ENCODE results near the gene SDSL.
A peak's percentile ranks its signal among the peaks of the same experiment; 100 is the strongest.

SDSL gene

DNA sequence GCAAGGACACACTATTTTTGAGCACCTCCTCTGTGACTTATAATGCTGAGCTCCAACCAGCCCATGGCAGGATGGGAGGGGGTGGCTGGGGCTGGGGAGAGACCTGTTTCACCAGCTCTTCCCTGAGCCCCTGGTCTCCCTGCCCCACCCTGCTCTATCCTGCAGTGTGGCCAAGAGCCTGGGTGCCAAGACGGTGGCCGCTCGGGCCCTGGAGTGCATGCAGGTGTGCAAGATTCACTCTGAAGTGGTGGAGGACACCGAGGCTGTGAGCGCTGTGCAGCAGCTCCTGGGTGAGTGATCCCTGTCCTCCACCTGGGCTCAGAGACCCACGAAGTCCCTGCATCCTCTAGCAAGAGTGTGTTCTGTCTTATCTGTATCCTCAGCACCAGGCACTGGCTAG is 14.4 kb downstream of the SDSL start:
- no peak for DNase-seq (ENCODE audit: low read depth)
- TF ChIP-seq, protein P1, sequence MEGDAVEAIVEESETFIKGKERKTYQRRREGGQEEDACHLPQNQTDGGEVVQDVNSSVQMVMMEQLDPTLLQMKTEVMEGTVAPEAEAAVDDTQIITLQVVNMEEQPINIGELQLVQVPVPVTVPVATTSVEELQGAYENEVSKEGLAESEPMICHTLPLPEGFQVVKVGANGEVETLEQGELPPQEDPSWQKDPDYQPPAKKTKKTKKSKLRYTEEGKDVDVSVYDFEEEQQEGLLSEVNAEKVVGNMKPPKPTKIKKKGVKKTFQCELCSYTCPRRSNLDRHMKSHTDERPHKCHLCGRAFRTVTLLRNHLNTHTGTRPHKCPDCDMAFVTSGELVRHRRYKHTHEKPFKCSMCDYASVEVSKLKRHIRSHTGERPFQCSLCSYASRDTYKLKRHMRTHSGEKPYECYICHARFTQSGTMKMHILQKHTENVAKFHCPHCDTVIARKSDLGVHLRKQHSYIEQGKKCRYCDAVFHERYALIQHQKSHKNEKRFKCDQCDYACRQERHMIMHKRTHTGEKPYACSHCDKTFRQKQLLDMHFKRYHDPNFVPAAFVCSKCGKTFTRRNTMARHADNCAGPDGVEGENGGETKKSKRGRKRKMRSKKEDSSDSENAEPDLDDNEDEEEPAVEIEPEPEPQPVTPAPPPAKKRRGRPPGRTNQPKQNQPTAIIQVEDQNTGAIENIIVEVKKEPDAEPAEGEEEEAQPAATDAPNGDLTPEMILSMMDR (conservative IDR thresholded peaks at IDR 0.05; ENCODE audit: low read depth, low read length): no peak
- no peak overlapping the region for H3K4me3 ChIP-seq (ENCODE audit: low read length)

DNA sequence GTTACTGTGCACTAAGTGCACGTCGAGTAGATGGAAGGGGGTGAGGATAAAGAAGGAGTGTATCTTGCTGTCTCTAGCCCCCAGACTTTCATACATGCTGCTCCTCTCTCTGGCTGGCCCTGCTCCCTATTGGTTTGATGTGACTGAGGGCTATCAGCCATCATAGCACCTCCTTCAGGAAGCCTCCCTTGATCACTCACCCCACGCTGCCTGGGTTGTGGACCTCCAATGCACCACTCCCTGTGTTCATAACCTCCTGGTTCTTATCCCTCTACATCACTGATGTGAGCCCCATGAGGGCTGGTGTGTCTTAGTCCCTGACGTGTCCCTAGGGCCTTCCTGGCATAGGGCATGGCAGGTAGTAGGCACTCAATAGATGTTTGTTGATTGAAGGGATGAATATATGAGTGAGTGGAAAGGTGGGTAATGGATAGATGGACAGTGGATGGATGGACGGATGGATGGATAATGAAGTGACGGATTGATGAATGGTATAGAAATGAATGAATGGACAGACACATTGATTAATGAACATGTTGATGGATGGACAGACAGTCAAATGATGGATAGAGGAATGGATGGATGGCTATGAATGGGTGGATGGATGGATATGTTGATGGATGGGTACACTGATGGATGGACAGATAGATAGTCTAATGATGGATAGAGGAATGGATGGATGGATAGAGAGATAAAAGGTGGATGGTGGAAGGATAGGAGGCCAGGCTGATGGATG is 15.0 kb downstream of the SDSL start:
- no peak overlapping the region for H3K4me3 ChIP-seq (ENCODE audit: low read length)
- no peak for DNase-seq (ENCODE audit: low read depth)
- TF ChIP-seq, protein P1 (conservative IDR thresholded peaks at IDR 0.05; ENCODE audit: low read depth, low read length): no peak

DNA sequence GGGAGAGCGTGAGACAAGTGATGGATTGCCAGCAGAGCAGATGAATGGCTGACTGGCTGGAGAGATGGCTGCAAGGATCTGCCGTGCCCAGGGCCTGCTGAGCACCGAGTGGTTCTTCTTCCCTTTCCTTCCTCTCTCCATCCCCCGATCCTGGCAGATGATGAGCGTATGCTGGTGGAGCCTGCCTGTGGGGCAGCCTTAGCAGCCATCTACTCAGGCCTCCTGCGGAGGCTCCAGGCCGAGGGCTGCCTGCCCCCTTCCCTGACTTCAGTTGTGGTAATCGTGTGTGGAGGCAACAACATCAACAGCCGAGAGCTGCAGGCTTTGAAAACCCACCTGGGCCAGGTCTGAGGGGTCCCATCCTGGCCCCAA is 15.5 kb downstream of the SDSL start:
- no peak for DNase-seq (ENCODE audit: low read depth)
- TF ChIP-seq, protein P1 (conservative IDR thresholded peaks at IDR 0.05; ENCODE audit: low read depth, low read length): no peak
- H3K4me3 ChIP-seq (ENCODE audit: low read length): no peak overlapping the region

DNA sequence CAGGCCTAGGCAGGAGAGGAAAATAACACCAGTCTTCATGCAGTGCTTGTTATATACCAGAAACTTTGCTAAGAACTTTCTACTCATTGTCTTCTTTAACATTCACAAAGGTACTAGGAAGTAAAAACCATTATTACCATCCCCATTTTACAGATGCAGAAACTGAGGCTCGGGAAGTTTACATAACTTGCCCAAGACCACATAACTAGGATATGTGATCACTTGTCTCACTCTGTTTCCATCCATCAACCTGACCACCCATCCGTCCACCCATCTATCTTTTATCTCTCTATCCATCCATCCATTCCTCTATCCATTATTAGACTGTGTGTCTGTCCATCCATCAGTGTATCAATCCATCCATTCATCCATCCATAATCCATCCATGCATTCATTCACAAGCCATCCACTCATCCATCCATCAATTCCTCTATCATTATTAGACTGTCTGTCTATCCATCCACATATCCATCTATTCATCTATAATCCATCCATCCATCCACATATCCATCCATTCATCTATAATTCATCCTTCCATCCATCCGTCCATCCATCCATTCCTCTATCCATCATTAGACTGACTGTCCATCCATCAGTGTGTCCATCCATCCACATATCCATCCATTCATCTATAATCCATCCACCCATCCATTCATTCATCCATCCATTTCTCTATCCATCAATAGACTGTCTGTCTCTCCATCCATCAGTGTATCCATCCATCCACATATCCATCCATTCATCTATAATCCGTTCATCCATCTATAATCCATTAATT is 16.5 kb downstream of the SDSL start:
- TF ChIP-seq, protein P1 (conservative IDR thresholded peaks at IDR 0.05; ENCODE audit: low read depth, low read length): no peak
- no peak overlapping the region for H3K4me3 ChIP-seq (ENCODE audit: low read length)
- DNase-seq (ENCODE audit: low read depth): no peak

DNA sequence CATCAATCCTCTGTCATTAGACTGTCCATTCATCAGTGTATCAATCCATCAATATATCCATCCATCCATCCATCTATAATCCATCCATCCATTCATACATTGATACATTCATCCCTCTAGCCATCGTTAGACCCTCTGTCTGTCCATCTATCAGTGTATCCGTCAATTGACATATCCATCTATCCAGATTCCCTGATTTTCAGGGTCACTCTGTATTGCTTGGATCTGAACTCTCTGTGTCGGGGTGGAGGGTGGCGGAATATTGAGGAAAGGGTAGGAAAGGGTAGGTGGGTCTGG is 17.1 kb downstream of the SDSL start:
- no peak overlapping the region for H3K4me3 ChIP-seq (ENCODE audit: low read length)
- DNase-seq (ENCODE audit: low read depth): no peak
- TF ChIP-seq, protein P1 (conservative IDR thresholded peaks at IDR 0.05; ENCODE audit: low read depth, low read length): no peak

DNA sequence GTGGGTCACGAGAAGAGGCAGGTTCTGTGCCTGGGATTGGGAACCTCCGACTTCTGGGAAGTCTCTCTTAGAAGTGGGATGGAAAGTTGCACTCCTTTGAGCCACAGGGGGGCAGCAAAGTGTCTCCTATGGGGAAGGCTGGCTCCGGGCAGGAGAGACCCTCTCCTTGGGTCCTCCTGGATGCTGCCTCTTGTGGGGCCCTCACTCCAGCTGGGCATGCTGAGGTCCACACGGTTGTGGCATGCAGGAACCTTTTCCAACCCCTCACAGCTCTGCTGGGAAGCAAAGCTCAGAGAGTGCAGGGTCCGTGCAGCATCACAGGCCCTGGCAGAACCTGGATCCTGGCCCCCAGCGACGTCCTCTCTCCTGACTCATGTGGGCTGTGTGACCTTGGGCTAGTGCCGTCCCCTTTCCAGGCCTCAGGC is 17.4 kb downstream of the SDSL start:
- H3K4me3 ChIP-seq (ENCODE audit: low read length): no peak overlapping the region
- DNase-seq (ENCODE audit: low read depth): no peak
- TF ChIP-seq, protein P1 (conservative IDR thresholded peaks at IDR 0.05; ENCODE audit: low read depth, low read length): peak; percentile 84

DNA sequence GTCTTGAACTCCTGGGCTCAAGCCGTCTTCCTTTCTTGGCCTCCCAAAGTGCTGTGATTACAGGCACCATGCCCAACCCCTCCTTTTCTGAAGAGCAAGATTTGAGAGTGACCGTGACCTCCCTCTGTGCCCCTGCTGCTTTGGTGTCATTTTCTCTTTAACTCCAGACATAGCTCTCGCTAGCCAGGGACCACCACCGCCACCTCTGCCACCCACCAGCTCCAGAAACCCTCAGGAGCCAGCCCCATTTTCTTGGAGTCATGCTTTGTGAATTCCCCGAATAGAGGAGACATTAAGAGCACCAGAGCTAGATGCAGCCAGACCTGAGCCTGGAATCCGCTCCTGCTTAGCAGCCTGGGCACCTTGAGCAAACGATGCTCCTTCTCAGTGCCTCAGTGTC is 18.2 kb downstream of the SDSL start:
- no peak overlapping the region for H3K4me3 ChIP-seq (ENCODE audit: low read length)
- TF ChIP-seq, protein P1 (conservative IDR thresholded peaks at IDR 0.05; ENCODE audit: low read depth, low read length): no peak
- DNase-seq (ENCODE audit: low read depth): no peak
